Putamen (tissue), 1 donor: ENCODE data around the gene NKAIN2.
"Not testable (repeated sequence)": the region's sequence is repeated elsewhere in the genome, so short reads cannot be mapped to it uniquely, and the experiment has no call there.

Source experiments
- DNase-seq: peaks from one replicate; pipeline ENCODE4 v3.0.0-alpha.2; 2016; ENCODE audit warnings: low spot score

The NKAIN2 gene

GRCh38 chr6:124080483-124080882 lies 276.8 kb downstream of the NKAIN2 start:
- DNase-seq: no peak

- DNase-seq: no peak
Observed at GRCh38 chr6:124090491-124090890, 286.8 kb downstream of the NKAIN2 start.

- DNase-seq: no peak
Observed at GRCh38 chr6:124099520-124099919, 295.9 kb downstream of the NKAIN2 start.

- no peak for DNase-seq
Observed at GRCh38 chr6:124110514-124110913, 306.8 kb downstream of the NKAIN2 start.

GRCh38 chr6:124119596-124119995 lies 315.9 kb downstream of the NKAIN2 start:
- DNase-seq: no peak

- no peak for DNase-seq
Observed at GRCh38 chr6:124123617-124124209, 320.0 kb downstream of the NKAIN2 start.

- no peak for DNase-seq
Observed at GRCh38 chr6:124131259-124131658, 327.6 kb downstream of the NKAIN2 start.

- DNase-seq: no peak
Observed at GRCh38 chr6:124131779-124132178, 328.1 kb downstream of the NKAIN2 start.

GRCh38 chr6:124132256-124132655 lies 328.6 kb downstream of the NKAIN2 start:
- DNase-seq: no peak

GRCh38 chr6:124142852-124143251 lies 339.2 kb downstream of the NKAIN2 start:
- no peak for DNase-seq

GRCh38 chr6:124143435-124143834 lies 339.8 kb downstream of the NKAIN2 start:
- DNase-seq: no peak

GRCh38 chr6:124147621-124148020 lies 344.0 kb downstream of the NKAIN2 start:
- no peak for DNase-seq

GRCh38 chr6:124148236-124148957 lies 344.7 kb downstream of the NKAIN2 start:
- DNase-seq: no peak

- no peak for DNase-seq
Observed at GRCh38 chr6:124149646-124150045, 346.0 kb downstream of the NKAIN2 start.

GRCh38 chr6:124158024-124158423 lies 354.4 kb downstream of the NKAIN2 start:
- no peak for DNase-seq

GRCh38 chr6:124163676-124164075 lies 360.0 kb downstream of the NKAIN2 start:
- no peak for DNase-seq

- no peak for DNase-seq
Observed at GRCh38 chr6:124164343-124164742, 360.7 kb downstream of the NKAIN2 start.

- not testable (repeated sequence) for DNase-seq
Observed at GRCh38 chr6:124167249-124167648, 363.6 kb downstream of the NKAIN2 start.

- no peak for DNase-seq
Observed at GRCh38 chr6:124190256-124190655, 386.6 kb downstream of the NKAIN2 start.

- DNase-seq: no peak
Observed at GRCh38 chr6:124193132-124193531, 389.5 kb downstream of the NKAIN2 start.

GRCh38 chr6:124197148-124197547 lies 393.5 kb downstream of the NKAIN2 start:
- DNase-seq: no peak

- no peak for DNase-seq
Observed at GRCh38 chr6:124199286-124199685, 395.6 kb downstream of the NKAIN2 start.

GRCh38 chr6:124200661-124201060 lies 397.0 kb downstream of the NKAIN2 start:
- DNase-seq: no peak
